CD8-positive, alpha-beta memory T cell (primary cell): ENCODE results near the gene DHRS4L2. TPM values are rescaled to one million over a fixed set of nuclear protein-coding genes. Genes with fewer than 3 reads are reported as not detected.
A peak's percentile ranks its signal among the peaks of the same experiment; 100 is the strongest.
"Not testable (repeated sequence)": the region's sequence is repeated elsewhere in the genome, so short reads cannot be mapped to it uniquely, and the experiment has no call there.

Source experiments
- CTCF ChIA-PET: fragments of 350-600 bp; sonication (Branson Sonifier 250); formaldehyde crosslinking; loops from one replicate; lab custom pipeline; 2021; ENCODE audit warnings: antibody characterized with exemption; lab: Charles Lee
- POLR2A ChIA-PET: fragments of 350-600 bp; sonication (Branson Sonifier 250); formaldehyde crosslinking; loops from one replicate; lab custom pipeline; 2021; ENCODE audit warnings: antibody characterized with exemption; lab: Charles Lee
- DNase-seq, 5 donors: peaks; one replicate each; pipeline versions ENCODE4 v3.0.0 to v3.0.0-alpha.2; 2020 to 2022; ENCODE audit warnings: mixed read lengths in 1 of 5
- H3K27ac ChIP-seq: one replicate; pipeline ENCODE4 v1.7.0; 2013; ENCODE audit warnings: low read depth, mild to moderate bottlenecking, low read length, moderate library complexity
- H3K27me3 ChIP-seq: 2 replicates; pipeline ENCODE4 v1.7.0; 2013; ENCODE audit warnings: low read length, mild to moderate bottlenecking; ENCODE audit not compliant: insufficient read depth, poor library complexity, severe bottlenecking
- H3K36me3 ChIP-seq: 2 replicates; pipeline ENCODE4 v1.7.0; 2013; ENCODE audit warnings: mild to moderate bottlenecking, low read length, moderate library complexity; ENCODE audit not compliant: insufficient read depth
- H3K4me1 ChIP-seq: 2 replicates; pipeline ENCODE4 v1.7.0; 2013; ENCODE audit warnings: mild to moderate bottlenecking, low read length, moderate library complexity; ENCODE audit not compliant: insufficient read depth
- H3K4me3 ChIP-seq: 2 replicates; pipeline ENCODE4 v1.7.0; 2013; ENCODE audit warnings: mild to moderate bottlenecking, low read length
- H3K9me3 ChIP-seq: 2 replicates; pipeline ENCODE4 v1.7.0; 2013; ENCODE audit warnings: mild to moderate bottlenecking, low read length
- H3K27ac Mint-ChIP-seq, 8 donors: one replicate each; pipeline ENCODE4 v1.8.0; 2020 to 2021; ENCODE audit warnings: mixed read lengths in 8 of 8, mild to moderate bottlenecking in 6 of 8, inconsistent platforms in 3 of 8, moderate library complexity in 3 of 8
- H3K27me3 Mint-ChIP-seq, 2 donors: one replicate each; pipeline ENCODE4 v1.8.0; 2020 to 2021; ENCODE audit warnings: mixed read lengths in 2 of 2, mild to moderate bottlenecking in 1 of 2, moderate library complexity in 1 of 2
- H3K36me3 Mint-ChIP-seq, 3 donors: one replicate each; pipeline ENCODE4 v1.8.0; 2020 to 2021; ENCODE audit warnings: mixed read lengths in 3 of 3, inconsistent platforms in 1 of 3, mild to moderate bottlenecking in 1 of 3
- H3K4me1 Mint-ChIP-seq, 3 donors: one replicate each; pipeline ENCODE4 v1.8.0; 2020 to 2021; ENCODE audit warnings: mixed read lengths in 3 of 3, inconsistent platforms in 1 of 3, mild to moderate bottlenecking in 1 of 3
- H3K4me3 Mint-ChIP-seq, 7 donors: one replicate each; pipeline ENCODE4 v1.8.0; 2020 to 2021; ENCODE audit warnings: mixed read lengths in 7 of 7, mild to moderate bottlenecking in 6 of 7, moderate library complexity in 4 of 7, inconsistent platforms in 2 of 7
- H3K9me3 Mint-ChIP-seq, 5 donors: one replicate each; pipeline ENCODE4 v1.8.0; 2020 to 2022; ENCODE audit warnings: mixed read lengths in 5 of 5, mild to moderate bottlenecking in 3 of 5, moderate library complexity in 2 of 5, inconsistent platforms in 1 of 5
- polyA plus RNA-seq: library from polyadenylated mRNA; unstranded; fragments of 300-500 nt; fragmentation: Illumina TruSeq; gene quantifications from one replicate; pipeline ENCODE4 v1.2.3, GENCODE V29; 2021
- total RNA-seq, 2 experiments: library from RNA; stranded (reverse); gene quantifications; one replicate each; pipeline ENCODE4 v1.2.3, GENCODE V29; 2021

The DHRS4L2 gene
- total and polyA plus RNA-seq, 3 experiments from 2014 or later, result 18.4 to 23.4 (median 21.1) TPM

DNA sequence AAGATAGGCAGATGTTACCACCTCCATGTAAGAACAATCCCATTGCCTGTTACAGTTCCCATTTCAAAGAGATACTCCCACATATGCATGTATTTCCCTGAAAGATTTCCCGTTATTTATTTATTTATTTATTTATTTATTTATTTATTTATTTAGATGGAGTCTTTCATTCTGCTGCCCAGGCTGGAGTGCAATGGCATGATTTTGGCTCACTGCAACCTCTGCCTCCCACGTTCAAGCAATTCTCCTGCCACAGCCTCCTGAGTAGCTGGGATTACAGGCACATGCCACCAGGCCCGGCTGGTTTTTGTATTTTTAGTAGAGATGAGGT lies 37.6 kb upstream of the DHRS4L2 start:
- Mint-ChIP-seq H3K27ac (peak overlapping the region in 1 of 8 donors; percentile 52), H3K4me1 (peaks cover 15 to 53% (median 49%) of the 10 kb centered on the region in 3 donors), H3K36me3 (peaks cover under 1 to 13% (median 12%) of the 10 kb centered on the region in 3 donors)
- H3K9me3 Mint-ChIP-seq, DNase-seq, H3K4me3 ChIP-seq, H3K36me3 ChIP-seq, H3K4me3 Mint-ChIP-seq, H3K27ac ChIP-seq, H3K9me3 ChIP-seq, H3K27me3 Mint-ChIP-seq, H3K27me3 ChIP-seq, POLR2A ChIA-PET: not testable (repeated sequence)
- peaks cover 16% of the 10 kb centered on the region for H3K4me1 ChIP-seq
- CTCF ChIA-PET, result interaction anchor here (1.1 kb wide), 1 partner anchor 319 kb away, joined by 4 read pairs; no protein-coding TSS in a partner anchor

DNA sequence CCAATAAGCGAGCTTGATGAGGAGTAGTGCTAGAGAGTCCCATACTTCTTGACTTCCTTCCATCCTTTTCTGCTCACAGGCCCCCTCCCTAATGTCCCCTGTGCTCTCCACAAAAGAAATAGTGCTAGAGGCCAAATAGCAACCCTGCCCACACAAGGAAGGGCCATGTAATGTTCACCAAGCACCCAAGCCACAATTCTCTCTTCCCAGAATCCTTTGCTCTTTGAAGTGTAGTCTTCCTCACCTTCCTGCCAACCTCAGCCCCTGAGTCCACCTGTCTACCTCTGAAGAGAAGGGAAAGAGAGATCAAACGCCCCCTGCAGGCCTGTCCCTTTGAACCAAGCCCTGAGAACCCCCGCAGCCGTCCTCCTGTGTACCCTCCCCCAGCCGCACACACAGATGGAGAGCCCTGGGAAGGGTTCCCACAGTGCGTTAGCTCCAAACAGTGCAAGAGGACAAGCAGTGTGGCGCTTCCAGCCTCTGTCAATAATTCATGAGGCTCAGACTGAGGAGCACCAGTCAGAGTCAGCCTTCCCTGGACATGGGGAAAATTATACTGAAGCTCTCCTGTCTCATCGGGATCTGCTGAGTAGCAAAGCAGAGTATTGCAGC lies 37.0 kb upstream of the DHRS4L2 start:
- POLR2A ChIA-PET, result no interaction called here
- Histone ChIP-seq H3K27ac (no peak overlapping the region), H3K27me3 (no peaks in the 10 kb centered on the region), H3K36me3 (no peaks in the 10 kb centered on the region), H3K9me3 (no peaks in the 10 kb centered on the region), H3K4me3 (no peak overlapping the region), H3K4me1 (peaks cover 16% of the 10 kb centered on the region)
- H3K27ac Mint-ChIP-seq, result peak overlapping the region in 5 of 8 donors; percentile 52 to 81 (median 70)
- H3K36me3 Mint-ChIP-seq, result peaks cover 3 to 15% (median 13%) of the 10 kb centered on the region in 3 donors
- DNase-seq, result no peak
- H3K27me3 Mint-ChIP-seq, result no peaks in the 10 kb centered on the region
- CTCF ChIA-PET, result interaction anchor here (1.1 kb wide), 1 partner anchor 320 kb away, joined by 4 read pairs; no protein-coding TSS in a partner anchor
- H3K4me3 Mint-ChIP-seq, result peak overlapping the region in 5 of 7 donors; percentile 5 to 78 (median 29)
- H3K9me3 Mint-ChIP-seq, result peaks cover 0 to 6% (median 0%) of the 10 kb centered on the region in 5 donors
- peaks cover 15 to 47% (median 43%) of the 10 kb centered on the region in 3 donors for H3K4me1 Mint-ChIP-seq

DNA sequence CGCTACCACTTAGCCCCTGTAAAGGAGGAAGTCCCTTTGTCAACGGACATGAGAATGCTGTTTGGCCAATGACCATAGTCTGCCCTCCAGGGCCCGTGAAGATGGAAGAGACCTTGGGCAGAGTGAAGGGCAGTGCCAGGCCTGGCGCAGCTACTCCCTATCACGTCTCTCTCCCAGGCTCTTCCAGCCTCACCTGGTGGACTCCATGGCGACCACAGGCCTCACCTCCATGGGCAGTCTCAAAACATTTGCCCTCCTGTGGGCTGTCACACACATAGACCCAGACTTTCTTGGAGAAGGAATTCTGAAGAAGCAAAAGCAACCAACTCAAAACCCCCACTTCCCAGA lies 35.6 kb upstream of the DHRS4L2 start:
- not testable (repeated sequence) for H3K27me3 Mint-ChIP-seq
- POLR2A ChIA-PET, result interaction anchor here (1.0 kb wide), 1 partner anchor 162 kb away, joined by 3 read pairs; no protein-coding TSS in a partner anchor
- peak overlapping the region; percentile 95 to 100 (median 96) for H3K4me3 Mint-ChIP-seq

DNA sequence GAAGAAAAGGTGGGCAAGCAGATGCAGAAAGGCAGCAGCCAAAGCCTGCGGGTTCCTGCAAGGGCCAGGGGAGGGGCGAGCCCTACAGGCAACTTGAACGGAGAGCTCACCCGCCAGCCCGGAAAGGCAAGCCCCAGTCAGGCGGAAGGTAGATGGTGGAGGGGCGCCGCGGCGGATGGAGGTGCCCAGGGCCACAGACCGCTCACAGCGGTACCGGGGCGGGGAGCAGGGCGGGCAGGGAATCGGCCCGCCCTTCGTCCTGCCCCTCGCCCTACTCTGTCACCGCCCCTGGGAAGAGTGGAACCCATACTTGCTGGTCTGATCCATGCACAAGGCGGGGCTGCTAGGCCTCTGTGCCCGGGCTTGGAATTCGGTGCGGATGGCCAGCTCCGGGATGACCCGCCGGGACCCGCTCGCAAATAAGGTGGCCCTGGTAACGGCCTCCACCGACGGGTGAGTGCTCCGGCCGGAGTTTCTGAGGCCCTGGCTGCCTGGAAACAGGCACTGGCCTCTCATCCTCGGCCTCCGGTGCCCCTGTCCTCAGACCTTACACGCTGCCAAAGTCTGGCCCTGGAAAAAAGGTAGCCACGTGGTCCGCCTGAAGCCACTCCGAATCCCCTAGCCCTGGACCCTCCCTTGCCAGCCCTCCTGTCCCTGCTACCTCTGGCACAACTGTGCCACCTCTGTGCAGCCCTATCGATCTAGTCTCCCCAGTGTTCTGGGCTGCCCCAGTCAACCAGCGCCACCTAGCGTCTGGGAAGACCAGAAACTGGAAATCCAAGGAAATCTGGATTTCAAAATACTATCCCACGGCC lies 35.1 kb upstream of the DHRS4L2 start, which contains the start of gene DHRS4:
Gene DHRS4, plus strand, starts transcription at position 307 of the 815 bp plus-strand sequence. Its CDS starts 19 bp downstream, at position 326.
- Mint-ChIP-seq H3K27ac (peak within 1 kb of the TSS; percentile 76 to 97 (median 94)), H3K36me3 (peaks cover 5 to 26% (median 13%) of the 10 kb centered on the region in 3 donors)
- CTCF ChIA-PET, result interaction anchor here (1.1 to 2.4 kb wide), 5 partner anchors 20 to 364 kb away, joined by 3 to 13 read pairs (median 6); partner anchors contain the start of gene PSME1

More for the DNA sequence above, 35.6 kb upstream of the DHRS4L2 start:
- H3K9me3 ChIP-seq, H3K9me3 Mint-ChIP-seq, H3K27me3 ChIP-seq, H3K36me3 ChIP-seq, DNase-seq: not testable (repeated sequence)
- Histone ChIP-seq H3K4me1 (peaks cover 16% of the 10 kb centered on the region), H3K4me3 (peak overlapping the region; percentile 87), H3K27ac (peak overlapping the region; percentile 71)
- peak overlapping the region; percentile 76 to 97 (median 90) for H3K27ac Mint-ChIP-seq
- H3K36me3 Mint-ChIP-seq, result peaks cover 5 to 24% (median 13%) of the 10 kb centered on the region in 3 donors
- CTCF ChIA-PET, result interaction anchor here (1.1 to 2.4 kb wide), 5 partner anchors 20 to 364 kb away, joined by 3 to 13 read pairs (median 6); partner anchors contain the start of gene PSME1
- peaks cover 15 to 38% (median 32%) of the 10 kb centered on the region in 3 donors for H3K4me1 Mint-ChIP-seq

DNA sequence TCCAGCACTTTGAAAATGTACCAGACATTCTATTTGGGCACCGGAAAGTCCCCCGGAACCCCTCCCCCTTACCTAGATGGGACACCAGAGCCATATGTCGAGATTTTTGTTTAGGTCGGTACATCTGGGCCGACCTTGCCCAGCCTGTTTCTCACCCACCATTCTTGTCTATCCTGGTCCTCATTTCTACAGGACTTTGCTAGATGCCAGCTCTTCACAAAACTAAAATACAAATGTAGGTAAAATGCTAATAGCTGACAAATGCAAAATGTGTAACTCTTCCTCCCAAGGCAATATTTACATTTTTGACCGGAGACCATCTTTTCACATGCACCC lies 34.5 kb upstream of the DHRS4L2 start:
- H3K27ac Mint-ChIP-seq, result peak overlapping the region in 7 of 8 donors; percentile 76 to 97 (median 93)
- POLR2A ChIA-PET, H3K9me3 ChIP-seq, H3K9me3 Mint-ChIP-seq, H3K27me3 Mint-ChIP-seq, DNase-seq, H3K27me3 ChIP-seq, H3K36me3 ChIP-seq: not testable (repeated sequence)
- peak overlapping the region; percentile 71 for H3K27ac ChIP-seq
- peaks cover 16% of the 10 kb centered on the region for H3K4me1 ChIP-seq
- H3K4me3 ChIP-seq, result peak overlapping the region; percentile 87
- H3K36me3 Mint-ChIP-seq, result peaks cover 7 to 28% (median 8%) of the 10 kb centered on the region in 3 donors
- peak overlapping the region; percentile 95 to 100 (median 96) for H3K4me3 Mint-ChIP-seq
- CTCF ChIA-PET, result interaction anchor here (1.6 to 2.4 kb wide), 3 partner anchors 24 to 365 kb away, joined by 6 to 13 read pairs (median 10); no protein-coding TSS in a partner anchor
- peaks cover 15 to 32% (median 21%) of the 10 kb centered on the region in 3 donors for H3K4me1 Mint-ChIP-seq

More for the DNA sequence above, 35.1 kb upstream of the DHRS4L2 start, which contains the start of gene DHRS4:
- Histone ChIP-seq H3K36me3 (no peaks in the 10 kb centered on the region), H3K4me1 (peaks cover 16% of the 10 kb centered on the region), H3K9me3 (no peaks in the 10 kb centered on the region), H3K27ac (peak within 1 kb of the TSS; percentile 71), H3K4me3 (peak within 1 kb of the TSS; percentile 87), H3K27me3 (no peaks in the 10 kb centered on the region)
- DNase-seq, result peak; percentile 69 to 88 (median 75)
- H3K9me3 Mint-ChIP-seq, result peaks cover 0 to 6% (median 0%) of the 10 kb centered on the region in 5 donors
- peak within 1 kb of the TSS; percentile 95 to 100 (median 96) for H3K4me3 Mint-ChIP-seq
- H3K27me3 Mint-ChIP-seq, result no peaks in the 10 kb centered on the region
- POLR2A ChIA-PET, result interaction anchor here (1.0 kb wide), 1 partner anchor 162 kb away, joined by 3 read pairs; no protein-coding TSS in a partner anchor
- H3K4me1 Mint-ChIP-seq, result peaks cover 15 to 35% (median 27%) of the 10 kb centered on the region in 3 donors

DNA sequence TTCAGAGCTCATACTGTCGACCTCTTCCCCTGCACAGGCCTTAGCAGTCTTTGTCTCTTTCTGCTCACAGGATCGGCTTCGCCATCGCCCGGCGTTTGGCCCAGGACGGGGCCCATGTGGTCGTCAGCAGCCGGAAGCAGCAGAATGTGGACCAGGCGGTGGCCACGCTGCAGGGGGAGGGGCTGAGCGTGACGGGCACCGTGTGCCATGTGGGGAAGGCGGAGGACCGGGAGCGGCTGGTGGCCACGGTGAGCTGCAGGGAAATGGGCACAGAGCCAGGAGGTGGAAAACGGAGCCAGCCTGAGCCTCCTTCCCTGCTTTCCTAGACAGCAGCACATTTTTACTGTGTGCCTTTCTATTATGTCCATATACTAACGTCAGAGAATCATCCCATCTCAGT lies 33.8 kb upstream of the DHRS4L2 start:
- Mint-ChIP-seq H3K4me3 (peak overlapping the region in 1 of 7 donors; percentile 100), H3K4me1 (peaks cover 15 to 32% (median 21%) of the 10 kb centered on the region in 3 donors), H3K36me3 (peaks cover 7 to 31% (median 8%) of the 10 kb centered on the region in 3 donors)
- CTCF ChIA-PET, result interaction anchor here (2.2 to 2.4 kb wide), 2 partner anchors 25 to 323 kb away, joined by 10 to 13 read pairs; no protein-coding TSS in a partner anchor
- H3K27ac ChIP-seq, H3K9me3 ChIP-seq, H3K27ac Mint-ChIP-seq, H3K36me3 ChIP-seq, POLR2A ChIA-PET, H3K27me3 Mint-ChIP-seq, H3K4me3 ChIP-seq, H3K27me3 ChIP-seq, H3K9me3 Mint-ChIP-seq, DNase-seq: not testable (repeated sequence)
- H3K4me1 ChIP-seq, result peaks cover 16% of the 10 kb centered on the region

DNA sequence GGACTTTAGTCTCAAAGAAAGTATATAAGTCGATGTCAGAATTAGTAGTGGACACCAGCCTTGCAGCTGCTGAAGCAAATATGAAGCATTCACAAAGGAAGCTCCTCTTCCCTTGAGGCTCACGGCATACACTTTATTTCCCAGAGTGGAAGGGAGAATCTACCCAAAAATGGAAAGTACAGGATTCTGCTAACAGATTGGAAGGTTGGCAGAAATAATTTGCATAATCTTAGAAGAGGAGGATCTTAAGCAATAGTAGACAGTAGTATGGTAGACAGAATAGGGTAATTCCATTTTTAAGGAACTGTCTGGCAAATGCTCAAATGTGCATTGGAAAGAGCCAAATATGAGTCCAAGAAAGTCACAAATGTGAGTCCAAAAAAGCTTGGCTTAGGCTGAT lies 32.9 kb upstream of the DHRS4L2 start:
- Mint-ChIP-seq H3K36me3 (peaks cover 2 to 34% (median 10%) of the 10 kb centered on the region in 3 donors), H3K4me1 (peaks cover 15 to 32% (median 21%) of the 10 kb centered on the region in 3 donors)
- H3K9me3 Mint-ChIP-seq, POLR2A ChIA-PET, H3K27ac ChIP-seq, H3K9me3 ChIP-seq, H3K27me3 Mint-ChIP-seq, H3K4me3 ChIP-seq, H3K4me3 Mint-ChIP-seq, H3K36me3 ChIP-seq, DNase-seq, CTCF ChIA-PET, H3K27ac Mint-ChIP-seq, H3K27me3 ChIP-seq: not testable (repeated sequence)
- peaks cover 16% of the 10 kb centered on the region for H3K4me1 ChIP-seq
